Measurements from ENCODE around the gene RUFY3. TPM values are rescaled to one million over a fixed set of nuclear protein-coding genes. Genes with fewer than 3 reads are reported as not detected.

RUFY3 gene
- total RNA-seq, 1 donor from 2014 or later, result 22.9 TPM

- TF ChIP-seq CTCF (conservative IDR thresholded peaks at IDR 0.05; ENCODE audit: low read depth, low read length), result no peak
- no peak for DNase-seq (ENCODE audit: low read depth)
- no peak overlapping the region for H3K4me3 ChIP-seq (ENCODE audit: low read depth, low read length)
These were observed 96.5 kb downstream of the RUFY3 start for GRCh38 chr4:70818173-70818855.

- no peak for DNase-seq (ENCODE audit: low read depth)
- no peak for TF ChIP-seq CTCF (conservative IDR thresholded peaks at IDR 0.05; ENCODE audit: low read depth, low read length)
- no peak overlapping the region for H3K4me3 ChIP-seq (ENCODE audit: low read depth, low read length)
These were observed 97.2 kb downstream of the RUFY3 start for GRCh38 chr4:70818921-70819320.

- TF ChIP-seq CTCF (conservative IDR thresholded peaks at IDR 0.05; ENCODE audit: low read depth, low read length), result no peak
- no peak for DNase-seq (ENCODE audit: low read depth)
- no peak overlapping the region for H3K4me3 ChIP-seq (ENCODE audit: low read depth, low read length)
These were observed 107.3 kb downstream of the RUFY3 start for GRCh38 chr4:70829015-70829414.

GRCh38 chr4:70829492-70829891 lies 107.7 kb downstream of the RUFY3 start:
- DNase-seq (ENCODE audit: low read depth), result no peak
- H3K4me3 ChIP-seq (ENCODE audit: low read depth, low read length), result no peak overlapping the region
- no peak for TF ChIP-seq CTCF (conservative IDR thresholded peaks at IDR 0.05; ENCODE audit: low read depth, low read length)

GRCh38 chr4:70830054-70830453 lies 108.3 kb downstream of the RUFY3 start:
- no peak overlapping the region for H3K4me3 ChIP-seq (ENCODE audit: low read depth, low read length)
- TF ChIP-seq CTCF (conservative IDR thresholded peaks at IDR 0.05; ENCODE audit: low read depth, low read length), result no peak
- DNase-seq (ENCODE audit: low read depth), result no peak

- no peak for DNase-seq (ENCODE audit: low read depth)
- no peak overlapping the region for H3K4me3 ChIP-seq (ENCODE audit: low read depth, low read length)
- no peak for TF ChIP-seq CTCF (conservative IDR thresholded peaks at IDR 0.05; ENCODE audit: low read depth, low read length)
These were observed 109.5 kb downstream of the RUFY3 start for GRCh38 chr4:70831293-70831692.

GRCh38 chr4:70833675-70834074 lies 111.9 kb downstream of the RUFY3 start:
- DNase-seq (ENCODE audit: low read depth), result no peak
- no peak for TF ChIP-seq CTCF (conservative IDR thresholded peaks at IDR 0.05; ENCODE audit: low read depth, low read length)
- no peak overlapping the region for H3K4me3 ChIP-seq (ENCODE audit: low read depth, low read length)

Data from epithelial cell of proximal tubule (primary cell).